Activated naive CD4-positive, alpha-beta T cell treated with anti-CD3 and anti-CD28 coated beads, Interleukin-2, amount 50 U/mL, for 72 hours (primary cell): ENCODE results near the gene DPCD. TPM values are rescaled to one million over a fixed set of nuclear protein-coding genes. Genes with fewer than 3 reads are reported as not detected.
"Not testable (repeated sequence)": the region's sequence is repeated elsewhere in the genome, so short reads cannot be mapped to it uniquely, and the experiment has no call there.

Experiments used
- ATAC-seq, 2 donors: fragments of 150-1000 bp; cut with Tn5 transposase; 2 replicates each; pipeline ENCODE4 v1.10.0; 2021; ENCODE audit warnings: mild to moderate bottlenecking in 2 of 2, moderate library complexity in 2 of 2
- DNase-seq, 2 donors: peaks; one replicate each; pipeline ENCODE4 v3.0.0; 2021 to 2022; ENCODE audit warnings: low spot score in 2 of 2
- H3K27ac Mint-ChIP-seq, 2 donors: one replicate each; pipeline ENCODE4 v1.8.0; 2022; ENCODE audit warnings: mild to moderate bottlenecking in 2 of 2, mixed read lengths in 2 of 2
- H3K36me3 Mint-ChIP-seq, 2 donors: one replicate each; pipeline ENCODE4 v1.8.0; 2022; ENCODE audit warnings: mixed read lengths in 2 of 2
- H3K9me3 Mint-ChIP-seq, 2 donors: one replicate each; pipeline ENCODE4 v1.8.0; 2022; ENCODE audit warnings: mixed read lengths in 2 of 2
- total RNA-seq, 2 donors: library from RNA; stranded (reverse); gene quantifications; one replicate each; pipeline ENCODE4 v1.2.3, GENCODE V29; 2022

DPCD gene
- total RNA-seq, 2 donors from 2014 or later = 3.1 to 23.9 TPM

GRCh38 chr10:101575580-101576210, 12.4 kb upstream of the DPCD start:
- H3K36me3 Mint-ChIP-seq = no peaks in the 10 kb centered on the region
- no peak overlapping the region for H3K27ac Mint-ChIP-seq
- ATAC-seq (no peak), DNase-seq (no peak)
- no peaks in the 10 kb centered on the region for H3K9me3 Mint-ChIP-seq

DNA sequence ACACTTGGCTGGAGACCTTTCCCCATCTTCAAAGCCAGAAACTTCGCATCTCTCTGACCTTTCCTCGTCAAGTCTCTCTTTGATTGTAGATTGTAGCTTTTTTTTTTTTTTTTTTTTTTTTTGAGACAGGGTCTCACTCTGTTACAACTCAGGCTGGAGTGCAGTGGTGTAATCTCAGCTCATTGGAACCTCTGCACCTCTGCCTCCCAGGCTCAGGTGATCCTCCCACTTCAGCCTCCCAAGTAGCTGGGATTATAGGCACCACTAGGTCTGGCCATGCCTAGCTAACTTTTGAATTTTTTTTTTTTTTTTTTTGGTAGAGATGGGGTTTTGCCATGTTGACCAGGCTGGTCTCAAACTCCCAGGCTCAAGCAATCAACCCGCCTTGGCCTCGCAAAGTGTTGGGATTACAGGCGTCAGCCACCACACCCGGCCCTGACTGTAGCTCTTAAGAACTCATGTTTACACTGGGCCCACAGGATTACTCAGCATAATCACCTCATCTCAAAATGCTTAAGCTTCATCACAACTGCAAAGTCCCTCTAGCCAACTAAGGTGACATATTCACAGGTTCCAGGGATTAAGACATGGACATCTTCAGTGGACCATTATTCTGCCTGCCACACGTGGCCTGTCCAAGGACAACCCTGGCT, 11.8 kb upstream of the DPCD start:
- Mint-ChIP-seq H3K36me3 (no peaks in the 10 kb centered on the region), H3K9me3 (no peaks in the 10 kb centered on the region), H3K27ac (no peak overlapping the region)
- ATAC-seq (no peak), DNase-seq (no peak)

DNA sequence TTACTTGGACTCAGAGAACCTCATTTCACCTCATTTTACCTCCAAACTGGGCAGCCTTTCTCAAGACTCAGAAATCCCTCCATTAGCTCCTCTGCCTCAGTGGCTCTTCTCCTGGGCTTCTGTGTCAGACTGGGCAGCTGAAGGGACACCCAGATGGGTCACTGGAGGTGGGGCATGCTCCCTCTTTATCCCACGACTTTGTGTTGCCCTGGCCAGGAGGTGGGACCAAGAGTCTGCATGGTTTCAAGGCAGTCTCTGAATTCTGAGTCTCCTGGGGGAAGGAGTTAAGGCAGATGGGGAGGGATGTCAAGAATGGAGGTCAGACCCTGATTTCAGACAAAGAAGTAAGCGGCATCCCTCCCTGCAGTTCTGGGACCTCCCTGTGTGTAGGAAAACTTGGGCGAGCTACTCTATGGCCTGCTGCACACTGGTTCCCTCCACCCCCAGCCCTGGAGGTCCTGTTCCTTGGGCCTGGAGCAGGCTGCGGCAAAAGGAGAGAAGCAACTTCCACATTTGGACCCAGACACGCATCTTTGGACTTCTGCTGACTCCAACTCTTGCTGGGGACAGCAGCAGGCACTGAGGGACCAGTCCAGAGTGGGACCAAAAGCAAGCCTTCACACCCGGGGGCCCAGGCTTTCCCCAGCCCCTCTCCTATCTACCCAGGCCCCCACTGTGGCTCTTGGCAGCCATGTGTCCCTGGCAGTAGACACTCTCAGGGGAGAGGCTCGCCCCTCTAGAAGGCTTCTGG, 10.8 kb upstream of the DPCD start:
- ATAC-seq (no peak), DNase-seq (no peak)
- Mint-ChIP-seq H3K36me3 (no peaks in the 10 kb centered on the region), H3K27ac (peak overlapping the region in 1 of 2 donors; percentile 36), H3K9me3 (no peaks in the 10 kb centered on the region)

GRCh38 chr10:101578192-101578591, 9.9 kb upstream of the DPCD start:
- DNase-seq (no peak), ATAC-seq (no peak)
- H3K9me3 Mint-ChIP-seq = no peaks in the 10 kb centered on the region
- H3K36me3 Mint-ChIP-seq = no peaks in the 10 kb centered on the region
- H3K27ac Mint-ChIP-seq = peak overlapping the region in 1 of 2 donors; percentile 93

DNA sequence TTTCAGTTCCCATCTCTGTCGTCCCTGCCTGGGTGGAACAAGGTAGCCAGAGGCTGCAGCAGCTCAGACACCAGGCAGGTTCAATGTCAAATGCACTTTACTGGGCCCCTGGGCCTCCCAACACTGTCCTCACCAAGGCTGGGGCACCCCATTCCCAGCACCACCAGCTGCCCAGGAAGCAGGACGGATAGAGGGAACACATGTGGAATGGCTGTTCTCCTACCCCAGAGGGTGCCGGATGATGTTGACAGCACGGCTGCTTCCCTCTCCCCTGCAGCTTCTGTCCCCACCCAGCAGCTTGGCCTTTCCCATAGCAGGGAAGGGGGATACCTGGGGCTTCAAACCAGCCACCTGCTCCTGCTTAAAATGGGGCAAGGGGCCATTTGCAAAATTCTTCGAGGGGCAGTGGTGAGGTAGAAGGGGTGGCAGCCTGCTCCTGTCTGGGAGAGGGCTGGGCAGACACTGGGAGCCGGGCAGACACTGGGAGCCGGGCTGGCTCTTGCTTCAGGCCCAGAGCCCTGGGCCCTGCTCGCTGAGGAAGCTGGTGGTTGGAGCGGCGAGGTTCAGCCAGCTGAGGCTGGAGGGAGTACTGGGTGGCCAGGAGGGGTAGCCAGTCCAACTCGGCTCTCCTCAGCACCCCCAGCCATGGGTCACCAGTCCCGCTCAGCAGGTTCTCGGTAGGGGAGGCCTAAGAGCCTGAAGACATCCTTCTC, 9.2 kb upstream of the DPCD start:
- Mint-ChIP-seq H3K9me3 (no peaks in the 10 kb centered on the region), H3K27ac (no peak overlapping the region), H3K36me3 (no peaks in the 10 kb centered on the region)
- no peak for DNase-seq
- ATAC-seq = no peak

- no peaks in the 10 kb centered on the region for H3K9me3 Mint-ChIP-seq
- DNase-seq (no peak), ATAC-seq (no peak)
- no peak overlapping the region for H3K27ac Mint-ChIP-seq
- no peaks in the 10 kb centered on the region for H3K36me3 Mint-ChIP-seq
Measured at GRCh38 chr10:101579516-101579870, 8.6 kb upstream of the DPCD start.

- no peak for ATAC-seq
- DNase-seq = no peak
- no peaks in the 10 kb centered on the region for H3K9me3 Mint-ChIP-seq
- no peaks in the 10 kb centered on the region for H3K36me3 Mint-ChIP-seq
- H3K27ac Mint-ChIP-seq = peak overlapping the region in 1 of 2 donors; percentile 59
Measured at GRCh38 chr10:101580486-101581399, 7.4 kb upstream of the DPCD start.

GRCh38 chr10:101585841-101586240, 2.3 kb upstream of the DPCD start:
- peak overlapping the region in 1 of 2 donors; percentile 90 for H3K27ac Mint-ChIP-seq
- ATAC-seq (no peak), DNase-seq (no peak)
- H3K9me3 Mint-ChIP-seq = no peaks in the 10 kb centered on the region
- H3K36me3 Mint-ChIP-seq = no peaks in the 10 kb centered on the region

DNA sequence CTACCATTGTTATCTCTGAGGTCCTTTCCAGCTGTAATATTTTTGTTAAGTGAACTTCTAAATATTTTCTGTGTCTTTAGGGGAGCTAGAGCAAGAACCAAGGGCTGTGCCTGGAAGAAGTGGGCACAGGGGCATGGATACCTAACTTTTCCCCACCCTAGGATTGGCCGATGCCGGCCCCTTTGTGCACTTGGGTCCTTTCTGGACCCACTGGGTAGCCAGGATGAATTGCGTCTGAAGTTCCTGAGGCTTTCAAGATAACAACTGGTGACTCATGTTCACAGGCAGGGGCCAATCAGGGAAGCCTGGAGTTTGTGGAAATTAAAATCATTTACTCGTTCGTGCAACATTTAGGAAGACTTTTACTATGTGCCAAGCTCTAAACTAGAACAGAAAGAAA, 758 bp downstream of the DPCD start:
- Mint-ChIP-seq H3K27ac (peak overlapping the region; percentile 90 to 92), H3K9me3 (no peaks in the 10 kb centered on the region), H3K36me3 (no peaks in the 10 kb centered on the region)
- DNase-seq (no peak), ATAC-seq (no peak)

GRCh38 chr10:101593331-101593730, 5.2 kb downstream of the DPCD start:
- H3K36me3 Mint-ChIP-seq, ATAC-seq, H3K9me3 Mint-ChIP-seq, H3K27ac Mint-ChIP-seq, DNase-seq: not testable (repeated sequence)

GRCh38 chr10:101595591-101596433, 7.7 kb downstream of the DPCD start:
- no peak for DNase-seq

GRCh38 chr10:101597091-101597900, 9.2 kb downstream of the DPCD start:
- Mint-ChIP-seq H3K36me3 (no peaks in the 10 kb centered on the region), H3K9me3 (no peaks in the 10 kb centered on the region), H3K27ac (no peak overlapping the region)
- ATAC-seq = no peak
- DNase-seq = no peak

More at GRCh38 chr10:101595591-101596433, 7.7 kb downstream of the DPCD start:
- no peak overlapping the region for H3K27ac Mint-ChIP-seq
- no peaks in the 10 kb centered on the region for H3K36me3 Mint-ChIP-seq
- no peaks in the 10 kb centered on the region for H3K9me3 Mint-ChIP-seq
- no peak for ATAC-seq

DNA sequence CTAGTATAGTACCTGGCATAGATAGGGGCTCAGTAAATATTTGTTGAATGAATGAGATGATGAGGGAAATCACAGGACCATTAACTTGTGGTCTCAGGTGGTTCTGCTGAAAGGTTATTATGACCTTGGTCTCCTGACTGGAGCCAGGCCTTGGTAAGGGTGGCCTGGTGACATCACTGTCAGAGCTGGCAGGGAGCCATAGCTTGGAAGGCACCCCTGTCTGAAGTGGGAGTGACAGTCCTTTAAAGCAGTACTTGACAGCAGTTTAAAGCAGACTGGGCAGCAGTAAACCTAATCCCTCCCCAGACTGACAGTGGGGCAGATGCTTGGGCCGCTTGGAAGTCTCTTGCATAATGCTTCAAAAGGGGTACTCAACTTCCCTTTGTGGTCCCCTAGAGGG, 13.4 kb downstream of the DPCD start:
- no peak for ATAC-seq

DNA sequence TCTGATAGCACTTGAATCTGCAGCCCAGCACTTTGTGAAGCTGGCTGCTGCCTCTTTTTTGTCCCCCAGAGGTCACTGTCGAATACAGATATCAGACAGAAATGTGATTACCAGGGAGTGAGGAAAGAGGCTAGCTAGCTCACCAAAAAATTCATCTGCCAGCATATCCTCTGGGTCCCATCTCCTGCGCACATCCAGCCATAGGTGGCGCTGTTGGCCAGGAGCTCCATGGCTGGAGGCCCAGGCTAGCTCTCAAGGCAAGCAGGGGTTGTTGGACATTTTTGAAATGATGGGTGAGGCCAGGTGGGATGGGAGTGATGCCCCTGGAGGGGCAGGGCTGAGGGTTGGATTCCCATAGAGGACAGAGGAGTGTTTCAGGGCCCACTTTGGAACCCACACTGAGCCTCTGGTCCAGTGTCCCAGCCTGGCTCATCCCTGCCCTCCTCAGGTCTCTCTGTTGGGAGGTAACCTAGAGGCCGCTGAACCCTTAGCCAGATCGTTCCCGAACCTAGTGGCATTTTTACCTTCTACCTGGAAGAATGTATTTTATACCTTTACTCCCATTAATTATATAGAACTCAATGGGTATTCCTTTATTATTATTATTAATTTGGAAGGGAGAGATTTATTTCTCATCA, 14.8 kb downstream of the DPCD start:
- H3K27ac Mint-ChIP-seq = no peak overlapping the region
- H3K36me3 Mint-ChIP-seq = no peaks in the 10 kb centered on the region
- peak; percentile 74 to 76 for DNase-seq
- H3K9me3 Mint-ChIP-seq = no peaks in the 10 kb centered on the region
- peak; percentile 92 to 96 for ATAC-seq

More for the DNA sequence above, 13.4 kb downstream of the DPCD start:
- no peaks in the 10 kb centered on the region for H3K9me3 Mint-ChIP-seq
- H3K36me3 Mint-ChIP-seq = no peaks in the 10 kb centered on the region
- no peak for DNase-seq
- peak overlapping the region in 1 of 2 donors; percentile 35 for H3K27ac Mint-ChIP-seq
